Bronchus fibroblast of lung (primary cell): ENCODE measurements around the gene PCDHGA1. TPM values are rescaled to one million over a fixed set of nuclear protein-coding genes. Genes with fewer than 3 reads are reported as not detected.

Experiments used
- total RNA-seq: library from RNA; depleted of rRNA; stranded (reverse); fragments of >200 nt; gene quantifications from 2 replicates; pipeline ENCODE4 v1.2.3, GENCODE V29; 2015

The PCDHGA1 gene
- under 0.01 and 0.15 TPM in 2 replicates for total RNA-seq

DNA sequence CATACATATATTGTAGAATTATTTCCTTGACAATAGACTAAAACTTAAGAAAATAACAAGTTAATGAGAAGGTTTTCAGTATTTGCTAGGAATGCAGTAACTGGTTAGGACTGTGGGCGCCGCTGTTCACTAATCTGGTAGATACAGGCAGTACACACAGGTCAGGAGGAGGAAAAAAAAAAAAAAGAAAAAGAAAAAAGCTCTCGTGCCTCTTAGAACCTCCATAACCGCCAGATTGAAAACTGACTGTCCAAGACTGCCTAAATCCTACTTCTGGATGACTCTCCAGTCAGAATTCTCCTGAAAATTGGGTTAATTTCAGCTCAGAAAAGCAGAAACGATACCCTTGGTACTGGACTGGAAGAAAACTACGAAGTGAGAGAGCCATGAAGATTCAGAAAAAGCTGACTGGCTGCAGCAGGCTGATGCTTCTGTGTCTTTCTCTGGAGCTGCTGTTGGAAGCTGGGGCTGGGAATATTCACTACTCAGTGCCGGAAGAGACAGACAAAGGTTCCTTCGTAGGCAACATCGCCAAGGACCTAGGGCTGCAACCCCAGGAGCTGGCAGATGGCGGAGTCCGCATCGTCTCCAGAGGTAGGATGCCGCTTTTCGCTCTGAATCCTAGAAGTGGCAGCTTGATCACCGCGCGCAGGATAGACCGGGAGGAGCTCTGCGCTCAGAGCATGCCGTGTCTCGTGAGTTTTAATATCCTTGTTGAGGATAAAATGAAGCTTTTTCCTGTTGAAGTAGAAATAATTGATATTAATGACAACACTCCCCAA, at the start of gene PCDHGA1:
Gene PCDHGA1, plus strand, starts transcription at position 216 of the 782 bp plus-strand sequence.

DNA sequence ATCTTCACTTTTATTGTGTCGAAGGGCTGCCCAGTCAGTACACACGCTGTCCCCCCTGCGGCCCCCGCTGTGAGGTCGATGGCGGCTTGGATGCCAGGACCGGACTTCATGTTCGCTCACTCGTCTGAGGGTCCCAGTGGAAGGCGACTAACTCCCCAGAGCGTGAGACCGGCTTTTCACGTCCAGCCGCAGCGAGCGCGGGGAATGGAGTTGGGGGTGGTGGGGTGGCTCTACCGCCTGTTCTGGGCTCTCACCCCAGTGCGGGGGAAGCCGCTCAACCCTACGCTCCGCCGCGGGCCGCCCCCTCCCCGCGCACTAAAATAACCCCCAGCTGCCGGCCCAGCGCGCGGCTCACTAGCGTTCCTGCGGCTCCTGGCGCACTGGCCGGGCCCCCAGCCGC, 26.6 kb upstream of the PCDHGA1 start, which contains the start of gene SLC25A2:
Gene SLC25A2, minus strand, starts transcription at position 294 of the 400 bp plus-strand sequence. Its CDS starts 184 bp downstream, at position 110.

DNA sequence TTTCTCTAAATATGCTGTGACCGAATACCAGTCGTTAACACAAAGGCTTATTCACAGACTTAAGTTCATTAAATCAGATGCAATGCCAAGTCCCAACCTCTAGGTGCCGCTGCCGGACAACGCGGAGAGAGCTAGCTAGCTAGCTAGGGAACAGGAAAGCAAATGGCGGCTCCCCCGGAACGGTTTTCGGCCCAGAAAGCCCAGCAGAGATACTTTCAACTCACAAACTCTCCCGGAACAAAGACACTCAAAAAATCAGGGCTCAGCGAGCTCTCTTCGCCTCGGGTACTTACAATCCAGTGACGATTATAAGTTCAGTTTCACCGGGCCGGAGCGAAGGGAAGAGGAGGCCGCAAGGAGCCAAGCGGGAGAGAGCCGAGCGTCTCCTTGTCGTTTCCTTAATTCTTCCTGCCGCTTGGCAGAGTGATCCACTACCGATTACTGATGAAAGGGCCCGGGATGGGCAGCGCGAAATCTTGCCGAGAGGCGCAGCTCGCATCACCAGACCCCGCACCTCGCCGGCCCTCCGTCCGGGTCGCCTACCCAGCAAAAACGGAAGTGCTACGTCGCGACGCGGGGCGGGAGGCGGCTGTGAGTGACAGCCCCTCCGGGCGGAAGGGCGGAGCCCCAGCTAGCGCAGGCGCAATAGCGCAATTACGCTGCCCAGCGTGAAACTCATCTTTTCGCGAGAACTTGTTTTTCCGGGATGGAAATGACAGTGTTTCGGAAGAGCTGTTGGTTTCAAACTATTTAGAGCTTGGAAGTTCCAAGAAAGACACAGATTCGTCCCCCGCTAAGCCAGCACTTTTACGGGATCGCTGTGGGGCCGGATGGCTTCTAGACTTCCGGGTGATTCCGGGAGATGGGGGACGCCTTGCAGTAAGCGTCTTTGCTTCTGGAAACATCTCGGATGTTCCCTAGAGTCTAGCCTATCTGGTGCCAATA, 9.8 kb upstream of the PCDHGA1 start, which contains the start of gene TAF7:
Gene TAF7, minus strand, starts transcription at position 560 of the 945 bp plus-strand sequence. CDS start 740 bp downstream, outside the sequence.

DNA sequence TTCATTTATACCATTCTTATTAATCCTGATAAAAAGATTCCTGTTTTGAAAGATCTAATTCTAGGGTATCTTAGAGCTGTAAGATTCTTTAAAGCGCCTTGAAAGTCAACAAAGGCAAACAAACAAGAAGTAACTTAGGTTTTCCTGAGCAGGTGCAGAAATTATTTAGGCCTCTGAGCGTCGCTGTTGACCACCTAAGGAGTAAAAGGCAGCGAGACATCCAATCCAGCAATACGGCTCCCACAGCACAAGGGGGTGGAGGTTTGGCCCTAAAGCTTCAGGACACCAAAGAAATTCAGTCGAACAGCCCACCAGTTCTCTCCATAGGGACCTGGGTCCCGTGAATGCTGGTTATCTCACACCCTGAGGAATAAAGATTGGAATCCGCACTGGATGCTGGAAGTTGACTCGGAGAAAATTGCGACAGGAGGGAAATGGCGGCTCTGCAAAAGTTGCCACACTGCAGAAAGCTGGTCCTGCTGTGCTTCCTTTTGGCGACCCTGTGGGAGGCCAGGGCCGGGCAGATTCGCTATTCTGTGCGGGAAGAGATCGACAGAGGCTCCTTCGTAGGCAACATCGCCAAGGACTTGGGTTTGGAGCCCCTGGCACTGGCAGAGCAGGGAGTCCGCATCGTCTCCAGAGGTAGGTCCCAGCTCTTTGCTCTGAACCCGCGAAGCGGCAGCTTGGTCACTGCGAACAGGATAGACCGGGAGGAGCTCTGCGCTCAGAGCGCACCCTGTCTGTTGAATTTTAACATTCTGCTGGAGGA, 8.4 kb downstream of the PCDHGA1 start, which contains the start of gene PCDHGA2:
Gene PCDHGA2, plus strand, starts transcription at position 223 of the 769 bp plus-strand sequence.

DNA sequence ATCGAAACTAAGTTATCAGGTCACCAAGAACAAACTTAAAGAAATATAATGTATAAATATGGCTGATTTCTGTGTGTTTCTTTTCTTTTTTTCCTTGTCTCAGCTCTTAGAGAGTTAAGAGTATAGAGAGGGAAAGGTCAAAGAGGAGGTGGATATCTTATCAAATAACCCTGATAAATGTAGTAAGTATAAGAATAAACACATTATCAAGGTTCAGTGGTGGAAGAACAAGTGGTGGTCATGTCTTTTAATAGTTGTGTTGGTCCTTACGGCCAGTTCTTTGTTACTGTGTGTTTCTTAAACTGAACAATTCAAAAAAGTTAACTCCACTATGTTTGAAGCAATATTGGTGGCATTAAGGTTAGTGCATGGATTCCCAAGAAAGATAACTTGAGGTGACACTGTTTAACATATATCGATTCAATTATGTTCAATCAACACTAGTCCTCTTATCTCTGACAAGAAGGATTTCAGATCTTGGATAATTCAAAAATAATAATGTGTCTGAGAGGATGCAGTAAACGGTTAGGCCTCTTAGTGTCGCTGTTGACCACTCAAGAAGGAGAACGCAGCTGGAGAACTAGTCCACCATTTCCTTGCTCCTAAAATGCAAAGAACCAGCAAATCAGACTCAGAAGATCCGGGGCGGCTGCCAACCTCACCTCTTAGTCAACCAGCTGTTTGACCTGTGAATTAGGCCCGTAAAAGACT, 13.1 kb downstream of the PCDHGA1 start, which contains the start of gene PCDHGA3:
Gene PCDHGA3, plus strand, starts transcription at position 588 of the 711 bp plus-strand sequence. CDS start 205 bp downstream, outside the sequence.

GRCh38 chr5:141349917-141350619, 19.8 kb downstream of the PCDHGA1 start, which contains the start of gene PCDHGB1:
TSS of gene PCDHGB1 (plus strand) at chr5:141350099. CDS start at chr5:141350261, 162 bp downstream.

DNA sequence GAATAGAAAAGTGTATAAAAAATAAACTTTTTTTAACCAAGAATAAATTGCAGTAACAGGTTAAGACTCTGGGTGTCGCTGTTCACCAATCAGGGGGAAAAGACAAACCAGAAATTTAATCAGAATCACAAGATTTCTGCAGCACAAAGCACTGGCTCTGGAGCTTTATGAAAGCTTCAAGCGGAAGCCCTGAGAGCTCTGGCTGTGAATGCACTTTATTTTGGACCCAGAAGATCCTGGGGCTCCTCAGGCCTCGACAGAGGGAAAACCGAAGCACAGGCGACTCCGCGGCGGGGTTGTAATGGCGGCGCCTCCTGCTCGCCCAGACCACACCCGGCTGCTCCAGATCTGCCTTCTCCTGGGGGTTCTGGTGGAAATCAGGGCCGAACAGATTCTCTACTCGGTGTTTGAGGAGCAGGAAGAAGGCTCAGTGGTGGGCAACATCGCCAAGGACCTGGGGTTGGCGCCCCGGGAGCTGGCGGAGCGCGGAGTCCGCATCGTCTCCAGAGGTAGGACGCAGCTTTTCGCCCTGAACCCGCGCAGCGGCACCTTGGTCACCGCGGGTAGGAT, 24.7 kb downstream of the PCDHGA1 start, which contains the start of gene PCDHGA4:
Gene PCDHGA4, plus strand, starts transcription at position 122 of the 570 bp plus-strand sequence. Its CDS starts 87 bp downstream, at position 209.

GRCh38 chr5:141359790-141360426, 29.6 kb downstream of the PCDHGA1 start, which contains the start of gene PCDHGB2:
TSS of gene PCDHGB2 (plus strand) at chr5:141359994. CDS start at chr5:141360136, 142 bp downstream.

DNA sequence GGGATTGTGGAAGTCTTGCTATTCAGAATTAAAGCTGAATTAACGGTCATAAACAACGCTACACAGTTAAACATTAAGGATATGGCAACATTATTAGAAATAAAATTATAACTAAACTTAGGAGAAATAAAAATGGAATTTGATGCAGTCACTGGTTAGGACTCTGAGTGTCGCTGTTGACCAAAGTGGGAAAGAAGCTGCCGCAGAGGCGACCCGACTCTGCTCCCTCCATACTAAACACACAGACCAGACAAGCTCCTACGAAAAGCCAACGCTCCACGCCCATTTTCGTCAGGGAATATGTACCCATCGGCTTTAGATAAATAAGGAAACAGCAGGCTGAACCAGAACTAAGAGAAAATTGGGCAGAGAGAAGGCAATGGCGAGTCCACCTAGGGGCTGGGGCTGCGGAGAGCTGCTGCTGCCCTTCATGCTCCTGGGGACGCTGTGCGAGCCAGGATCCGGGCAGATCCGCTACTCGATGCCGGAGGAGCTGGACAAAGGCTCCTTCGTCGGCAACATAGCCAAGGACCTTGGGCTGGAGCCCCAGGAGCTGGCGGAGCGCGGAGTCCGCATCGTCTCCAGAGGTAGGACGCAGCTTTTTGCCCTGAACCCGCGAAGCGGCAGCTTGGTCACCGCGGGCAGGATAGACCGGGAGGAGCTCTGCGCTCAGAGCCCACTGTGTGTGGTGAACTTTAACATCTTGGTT, 33.8 kb downstream of the PCDHGA1 start, which contains the start of gene PCDHGA5:
Gene PCDHGA5, plus strand, starts transcription at position 211 of the 709 bp plus-strand sequence. Its CDS starts 169 bp downstream, at position 380.

DNA sequence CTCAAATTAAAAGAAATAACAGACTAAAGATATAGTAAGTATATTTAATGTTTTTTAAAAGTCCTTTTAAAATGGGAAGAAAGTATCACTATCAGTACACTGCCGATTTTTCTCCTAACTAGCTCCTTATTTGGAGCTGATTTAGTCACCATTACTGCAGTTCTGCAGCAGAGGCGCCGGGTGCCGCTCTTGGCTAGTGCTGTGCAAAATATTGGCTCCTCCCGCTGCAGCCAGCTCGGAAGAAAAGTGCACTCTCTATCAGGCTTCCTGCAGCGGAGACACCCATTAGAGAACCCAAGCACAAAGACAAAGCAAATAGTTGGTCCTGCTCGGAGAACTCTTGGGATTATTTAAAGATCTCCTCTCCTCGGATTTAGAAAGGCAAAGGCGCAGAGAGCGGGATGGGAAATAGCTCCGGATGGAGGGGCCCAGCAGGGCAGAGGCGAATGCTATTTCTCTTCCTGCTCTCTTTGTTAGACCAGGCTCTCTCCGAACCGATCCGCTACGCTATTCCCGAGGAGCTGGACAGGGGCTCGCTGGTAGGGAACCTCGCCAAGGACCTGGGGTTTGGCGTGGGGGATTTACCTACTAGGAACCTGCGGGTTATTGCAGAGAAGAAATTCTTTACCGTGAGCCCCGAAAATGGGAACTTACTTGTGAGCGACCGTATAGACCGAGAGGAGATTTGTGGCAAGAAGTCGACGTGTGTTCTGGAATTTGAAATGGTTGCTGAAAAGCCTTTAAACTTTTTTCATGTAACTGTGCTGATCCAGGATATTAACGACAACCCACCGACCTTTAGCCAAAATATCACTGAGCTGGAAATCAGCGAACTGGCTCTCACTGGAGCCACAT, 39.9 kb downstream of the PCDHGA1 start, which contains the start of gene PCDHGB3:
Gene PCDHGB3, plus strand, starts transcription at position 249 of the 855 bp plus-strand sequence. Its CDS starts 153 bp downstream, at position 402.

DNA sequence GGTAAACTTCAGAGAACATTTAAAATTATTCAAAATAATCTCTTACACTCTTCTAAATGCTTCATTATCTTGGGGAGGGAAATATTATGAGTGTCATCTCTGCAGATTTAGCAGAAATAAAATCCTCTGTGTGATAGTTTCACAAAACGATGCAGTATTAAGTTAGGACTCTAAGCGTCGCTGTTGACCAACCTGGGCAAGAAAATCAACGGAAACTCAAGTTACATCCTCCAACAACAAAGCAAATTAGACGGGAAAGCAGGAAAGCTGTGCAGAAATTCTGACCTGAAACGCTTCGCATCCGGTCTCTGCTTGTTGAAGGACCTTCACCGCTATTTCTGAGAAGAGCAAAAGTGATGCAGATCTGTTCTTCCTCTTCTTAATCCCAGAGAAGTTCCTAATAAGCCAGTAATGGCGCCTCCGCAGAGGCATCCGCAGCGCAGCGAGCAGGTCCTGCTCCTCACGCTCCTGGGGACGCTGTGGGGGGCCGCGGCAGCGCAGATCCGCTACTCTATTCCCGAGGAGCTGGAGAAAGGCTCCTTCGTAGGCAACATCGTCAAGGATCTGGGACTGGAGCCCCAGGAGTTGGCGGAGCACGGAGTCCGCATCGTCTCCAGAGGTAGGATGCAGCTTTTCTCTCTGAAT, 43.5 kb downstream of the PCDHGA1 start, which contains the start of gene PCDHGA6:
Gene PCDHGA6, plus strand, starts transcription at position 219 of the 645 bp plus-strand sequence. Its CDS starts 193 bp downstream, at position 412.

DNA sequence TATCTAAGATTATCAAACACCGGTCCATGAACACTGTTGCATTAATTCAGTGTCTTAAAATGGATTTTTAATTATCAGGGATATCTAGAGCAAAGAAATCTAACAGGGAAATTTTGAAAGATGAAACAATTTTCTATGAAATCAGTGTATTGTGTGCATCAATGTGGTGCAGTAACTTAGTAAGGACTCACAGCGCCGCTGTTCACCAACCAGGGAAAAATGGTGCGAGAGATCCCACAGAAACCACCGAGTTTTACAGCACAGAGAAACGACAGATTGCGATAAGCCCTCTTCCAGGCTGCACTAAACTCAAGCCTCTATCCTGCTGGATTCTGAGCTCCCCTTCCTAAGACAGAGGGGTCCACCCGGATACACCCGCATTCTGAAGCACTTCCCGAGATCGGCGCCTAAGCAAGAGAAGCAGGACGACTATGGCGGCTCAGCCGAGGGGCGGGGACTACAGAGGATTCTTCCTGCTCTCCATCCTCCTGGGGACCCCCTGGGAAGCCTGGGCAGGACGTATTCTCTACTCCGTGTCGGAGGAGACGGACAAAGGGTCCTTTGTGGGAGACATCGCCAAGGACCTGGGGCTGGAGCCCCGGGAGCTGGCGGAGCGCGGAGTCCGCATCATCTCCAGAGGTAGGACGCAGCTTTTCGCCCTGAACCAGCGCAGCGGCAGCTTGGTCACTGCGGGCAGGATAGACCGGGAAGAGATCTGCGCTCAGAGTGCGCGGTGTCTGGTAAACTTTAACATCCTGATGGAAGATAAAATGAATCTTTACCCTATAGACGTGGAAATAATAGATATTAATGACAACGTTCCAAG, 52.4 kb downstream of the PCDHGA1 start, which contains the start of gene PCDHGA7:
Gene PCDHGA7, plus strand, starts transcription at position 274 of the 826 bp plus-strand sequence. Its CDS starts 158 bp downstream, at position 432.

DNA sequence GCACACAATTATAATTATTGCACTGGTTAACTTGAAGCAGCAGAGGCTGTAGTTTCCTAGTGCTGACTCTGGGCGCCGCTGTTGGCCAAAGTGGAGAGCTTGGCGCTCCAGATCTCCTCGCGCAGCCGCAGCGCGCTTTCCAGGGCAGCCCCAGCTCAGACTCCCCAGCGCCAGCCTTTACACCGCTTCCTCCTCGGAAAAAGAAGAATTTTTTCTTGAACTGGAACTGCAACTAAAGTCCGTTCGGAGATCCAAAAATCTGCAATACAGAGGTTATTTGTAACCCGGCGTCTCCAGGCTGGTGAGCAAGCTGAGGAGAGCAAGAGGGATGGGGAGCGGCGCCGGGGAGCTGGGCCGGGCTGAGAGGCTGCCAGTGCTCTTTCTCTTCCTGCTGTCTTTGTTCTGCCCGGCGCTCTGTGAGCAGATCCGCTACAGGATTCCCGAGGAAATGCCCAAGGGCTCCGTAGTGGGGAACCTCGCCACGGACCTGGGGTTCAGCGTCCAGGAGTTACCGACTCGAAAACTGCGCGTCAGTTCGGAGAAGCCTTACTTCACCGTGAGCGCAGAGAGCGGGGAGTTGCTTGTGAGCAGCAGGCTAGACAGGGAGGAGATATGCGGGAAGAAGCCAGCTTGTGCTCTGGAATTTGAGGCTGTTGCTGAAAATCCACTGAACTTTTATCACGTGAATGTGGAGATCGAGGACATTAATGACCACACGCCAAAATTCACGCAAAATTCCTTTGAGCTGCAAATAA, 57.4 kb downstream of the PCDHGA1 start, which contains the start of gene PCDHGB4:
Gene PCDHGB4, plus strand, starts transcription at position 142 of the 755 bp plus-strand sequence. Its CDS starts 187 bp downstream, at position 329.

GRCh38 chr5:141392429-141393198, 62.3 kb downstream of the PCDHGA1 start, which contains the start of gene PCDHGA8:
TSS of gene PCDHGA8 (plus strand) at chr5:141392633. CDS start at chr5:141392814, 181 bp downstream.

